Measurements from ENCODE around the gene RERE.

RERE gene

GRCh38 chr1:8358241-8358896 lies 459.1 kb downstream of the RERE start:
- H3K27ac ChIP-seq: no peak overlapping the region
- TF ChIP-seq, protein P1, sequence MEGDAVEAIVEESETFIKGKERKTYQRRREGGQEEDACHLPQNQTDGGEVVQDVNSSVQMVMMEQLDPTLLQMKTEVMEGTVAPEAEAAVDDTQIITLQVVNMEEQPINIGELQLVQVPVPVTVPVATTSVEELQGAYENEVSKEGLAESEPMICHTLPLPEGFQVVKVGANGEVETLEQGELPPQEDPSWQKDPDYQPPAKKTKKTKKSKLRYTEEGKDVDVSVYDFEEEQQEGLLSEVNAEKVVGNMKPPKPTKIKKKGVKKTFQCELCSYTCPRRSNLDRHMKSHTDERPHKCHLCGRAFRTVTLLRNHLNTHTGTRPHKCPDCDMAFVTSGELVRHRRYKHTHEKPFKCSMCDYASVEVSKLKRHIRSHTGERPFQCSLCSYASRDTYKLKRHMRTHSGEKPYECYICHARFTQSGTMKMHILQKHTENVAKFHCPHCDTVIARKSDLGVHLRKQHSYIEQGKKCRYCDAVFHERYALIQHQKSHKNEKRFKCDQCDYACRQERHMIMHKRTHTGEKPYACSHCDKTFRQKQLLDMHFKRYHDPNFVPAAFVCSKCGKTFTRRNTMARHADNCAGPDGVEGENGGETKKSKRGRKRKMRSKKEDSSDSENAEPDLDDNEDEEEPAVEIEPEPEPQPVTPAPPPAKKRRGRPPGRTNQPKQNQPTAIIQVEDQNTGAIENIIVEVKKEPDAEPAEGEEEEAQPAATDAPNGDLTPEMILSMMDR (conservative IDR thresholded peaks at IDR 0.05): no peak
- no peak for TF ChIP-seq ZFX (IDR thresholded peaks at IDR 0.05)

DNA sequence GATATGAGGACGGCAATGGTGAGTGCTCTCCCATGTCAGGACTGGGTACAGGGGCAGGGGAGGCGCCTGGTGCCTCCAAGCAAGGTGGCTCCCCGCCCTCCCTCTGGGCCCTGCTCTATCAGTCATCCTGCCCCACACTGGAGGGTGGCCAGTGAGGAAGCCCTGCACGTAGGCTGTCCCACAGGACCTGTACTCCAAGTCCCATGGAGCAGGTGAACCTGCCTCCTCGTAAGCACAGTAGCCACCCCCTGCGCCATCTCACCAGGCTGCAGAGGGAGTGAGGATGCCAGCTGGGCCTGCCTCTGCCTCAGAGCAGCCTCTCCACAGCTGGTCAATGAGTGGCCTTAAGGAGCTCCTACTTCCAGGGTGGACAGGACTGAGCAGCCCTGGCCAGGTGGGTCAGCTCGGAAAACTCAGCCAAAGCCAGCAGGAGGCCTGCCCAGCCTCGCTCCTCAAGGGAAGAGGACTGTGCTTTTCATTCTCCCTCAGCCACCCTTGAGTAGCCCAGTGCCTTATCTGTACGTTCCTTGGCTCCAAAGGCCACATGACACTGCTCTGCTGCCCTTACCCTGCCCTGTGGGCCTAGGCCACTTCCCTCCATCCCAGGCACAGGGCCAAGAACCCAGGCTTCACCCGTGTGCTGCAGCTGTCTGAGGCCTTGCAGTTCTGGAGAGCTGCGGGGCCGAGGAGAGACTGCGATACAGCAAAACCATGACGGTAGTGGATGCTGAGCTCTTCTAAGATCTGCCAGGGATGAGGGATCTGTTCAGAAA lies 459.9 kb downstream of the RERE start:
- TF ChIP-seq, protein P1 (conservative IDR thresholded peaks at IDR 0.05): no peak
- TF ChIP-seq ZFX (IDR thresholded peaks at IDR 0.05): no peak
- no peak overlapping the region for H3K27ac ChIP-seq

DNA sequence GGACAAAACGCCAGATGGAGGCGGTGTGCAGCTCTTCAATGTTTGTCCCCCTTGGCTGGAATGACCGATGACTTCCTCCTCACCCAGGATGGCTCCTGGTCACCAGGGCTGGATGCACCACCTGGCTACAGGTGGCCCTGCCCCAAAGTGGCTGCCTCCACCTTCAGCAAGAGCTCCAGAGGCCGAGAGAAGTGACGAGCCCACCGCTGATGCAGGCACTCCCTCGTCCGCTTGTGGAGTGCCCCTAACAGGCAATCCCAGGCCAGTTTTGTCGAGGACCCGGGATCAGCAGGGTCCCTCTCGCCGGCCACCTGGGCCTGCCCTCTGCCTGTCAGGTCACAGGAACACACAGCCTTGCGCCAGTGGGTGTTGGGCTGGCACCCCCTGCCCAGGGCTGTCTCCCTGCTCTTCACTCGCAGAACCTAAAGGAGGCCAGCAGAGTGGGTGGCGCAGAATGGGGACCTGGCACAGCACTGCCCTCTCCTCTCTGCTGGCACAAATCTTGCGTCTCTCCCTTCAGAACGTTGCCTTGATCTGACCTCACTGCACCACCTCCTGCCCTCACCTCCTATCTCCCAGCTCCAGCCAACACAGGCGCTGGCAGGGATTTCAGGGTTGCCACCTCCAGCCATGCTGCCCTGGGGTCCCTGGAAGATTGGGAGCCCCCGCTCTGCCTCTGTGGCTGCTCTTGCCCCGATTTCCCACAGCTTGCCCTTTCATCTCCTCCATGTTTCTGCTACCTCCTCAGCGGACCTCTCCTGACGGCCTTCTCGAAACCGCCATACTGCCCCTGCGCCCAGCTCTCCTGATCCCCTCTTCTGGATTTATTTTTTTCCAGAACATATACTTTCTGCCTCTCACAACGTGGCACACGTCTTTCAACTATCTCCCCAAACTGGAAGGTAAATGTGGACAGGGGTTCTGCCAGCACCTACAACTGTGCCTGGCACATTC lies 460.9 kb downstream of the RERE start:
- H3K27ac ChIP-seq: no peak overlapping the region
- TF ChIP-seq, protein P1 (conservative IDR thresholded peaks at IDR 0.05): no peak
- no peak for TF ChIP-seq ZFX (IDR thresholded peaks at IDR 0.05)

- no peak overlapping the region for H3K27ac ChIP-seq
- TF ChIP-seq, protein P1 (conservative IDR thresholded peaks at IDR 0.05): no peak
- TF ChIP-seq ZFX (IDR thresholded peaks at IDR 0.05): no peak
Measured at GRCh38 chr1:8355439-8356255, 461.8 kb downstream of the RERE start.

GRCh38 chr1:8354038-8354437 lies 463.4 kb downstream of the RERE start:
- TF ChIP-seq ZFX (IDR thresholded peaks at IDR 0.05): no peak
- TF ChIP-seq, protein P1 (conservative IDR thresholded peaks at IDR 0.05): no peak
- no peak overlapping the region for H3K27ac ChIP-seq

- TF ChIP-seq ZFX (IDR thresholded peaks at IDR 0.05): no peak
- TF ChIP-seq, protein P1 (conservative IDR thresholded peaks at IDR 0.05): no peak
- no peak overlapping the region for H3K27ac ChIP-seq
Measured at GRCh38 chr1:8352886-8353785, 464.3 kb downstream of the RERE start.

Data from C4-2B (cell line).